Psoas muscle (tissue), 8 donors: Measurements from ENCODE around the gene TNFRSF1B. TPM values are rescaled to one million over a fixed set of nuclear protein-coding genes. Genes with fewer than 3 reads are reported as not detected.

Experiments
- ATAC-seq, 4 donors: fragments of 200-7000 bp; cut with Tn5 transposase; one replicate each; pipeline ENCODE4 v1.9.1; 2020; ENCODE audit warnings: moderate library complexity in 3 of 4, mild to moderate bottlenecking in 2 of 4
- DNase-seq, 2 donors: peaks; one replicate each; pipeline ENCODE4 v3.0.0-alpha.2; 2020
- H3K27ac ChIP-seq: fragments of 200-600 bp; one replicate; pipeline ENCODE4 v1.8.0; 2022
- H3K27me3 ChIP-seq, 3 donors: fragments of 200-600 bp in 1 of 3; one replicate each; pipeline versions ENCODE4 v1.6.1 to v1.8.0; 2013 to 2022; ENCODE audit warnings: low read length in 2 of 3, mild to moderate bottlenecking in 2 of 3, moderate library complexity in 1 of 3; ENCODE audit not compliant: insufficient read depth in 3 of 3
- H3K36me3 ChIP-seq, 2 donors: fragments of 200-600 bp in 1 of 2; one replicate each; pipeline versions ENCODE4 v1.6.1 to v1.8.0; 2013 to 2022; ENCODE audit warnings: low read depth in 1 of 2, mild to moderate bottlenecking in 1 of 2, moderate library complexity in 1 of 2; ENCODE audit not compliant: insufficient read depth in 1 of 2
- H3K4me1 ChIP-seq: fragments of 200-600 bp; one replicate; pipeline ENCODE4 v1.8.0; 2022
- H3K4me3 ChIP-seq: fragments of 200-600 bp; one replicate; pipeline ENCODE4 v1.8.0; 2022; ENCODE audit warnings: mild to moderate bottlenecking
- H3K9me3 ChIP-seq: fragments of 200-600 bp; one replicate; pipeline ENCODE4 v1.8.0; 2022
- WGBS, 3 donors: extraction: QIAGEN DNeasy Blood & Tissue Kit; methylation state at CpG; one replicate each; pipeline versions ENCODE4 v1.1.6 to v1.1.7; 2013; 5-methylcytosine and 5-hydroxymethylcytosine counted together
- intact Hi-C, 2 donors: fragments of 100-400 bp; cut with DNase I; formaldehyde crosslinking; loops; one replicate each; pipeline versions ENCODE4 v1.11.0 to v1.14.2; 2022
- polyA plus RNA-seq, 3 donors: library from polyadenylated mRNA; stranded (reverse); fragments of 200-250 nt; gene quantifications; one replicate each; pipeline ENCODE4 v1.2.3, GENCODE V29; 2013
- total RNA-seq, 4 donors: library from RNA; stranded (reverse); fragmentation: NEBNext Ultra II Directional in 2 of 4; extraction: Animal tissue kit (Norgen Biotek cat#: 25700) in 2 of 4; gene quantifications; one replicate each; pipeline versions ENCODE4 v1.2.1 to v1.2.4, GENCODE V29; 2021 to 2023
- TF ChIP-seq, protein P1 (sequence below): fragments of 200-600 bp; IDR thresholded peaks from one replicate; pipeline ENCODE4 v1.8.0; 2022; ENCODE audit warnings: antibody characterized with exemption
- donor health status: healthy with polysubstance abuse.
- donor health status: DM: no; HTN: no; CAD: no; lungs with moderate emphysema.
- donor health status: Bipolar disorder and iron deficiency.
- donor health status: healthy.
- donor health status: DM: yes; HTN: yes; CAD: no.
- donor health status: DM: no; HTN: no; CAD: no.
- donor health status: DM: no; HTN: no; CAD: no.
- donor health status: DM: yes; HTN: yes; CAD: no.

Gene TNFRSF1B
- total and polyA plus RNA-seq, 7 donors, result 5.1 to 12.8 (median 7.6) TPM

DNA sequence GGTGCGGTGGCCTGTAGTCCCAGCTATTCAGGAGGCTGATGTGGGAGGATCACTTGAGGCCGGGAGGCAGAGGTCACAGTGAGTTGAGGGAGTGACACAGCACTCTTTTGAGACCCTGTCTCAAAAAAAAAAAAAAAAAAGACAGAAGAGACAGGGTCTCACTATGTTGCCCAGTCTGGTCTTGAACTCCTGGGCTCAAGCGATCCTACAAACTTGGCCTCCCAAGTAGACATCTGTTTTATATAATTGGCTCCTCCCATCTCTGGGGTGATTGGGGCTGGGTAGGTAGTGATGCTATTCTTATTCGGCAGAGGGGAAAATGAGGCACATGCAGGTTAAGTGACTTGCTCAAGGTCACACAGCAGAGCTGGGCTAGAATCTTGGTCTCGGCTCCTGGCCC lies 39.4 kb downstream of the TNFRSF1B start:
- Histone ChIP-seq H3K27ac (no peak overlapping the region), H3K4me3 (no peak overlapping the region), H3K4me1 (no peaks in the 10 kb centered on the region), H3K36me3 (peaks cover 0 to 23% of the 10 kb centered on the region in 2 donors), H3K9me3 (no peaks in the 10 kb centered on the region), H3K27me3 (no peaks in the 10 kb centered on the region)
- TF ChIP-seq, protein P1, sequence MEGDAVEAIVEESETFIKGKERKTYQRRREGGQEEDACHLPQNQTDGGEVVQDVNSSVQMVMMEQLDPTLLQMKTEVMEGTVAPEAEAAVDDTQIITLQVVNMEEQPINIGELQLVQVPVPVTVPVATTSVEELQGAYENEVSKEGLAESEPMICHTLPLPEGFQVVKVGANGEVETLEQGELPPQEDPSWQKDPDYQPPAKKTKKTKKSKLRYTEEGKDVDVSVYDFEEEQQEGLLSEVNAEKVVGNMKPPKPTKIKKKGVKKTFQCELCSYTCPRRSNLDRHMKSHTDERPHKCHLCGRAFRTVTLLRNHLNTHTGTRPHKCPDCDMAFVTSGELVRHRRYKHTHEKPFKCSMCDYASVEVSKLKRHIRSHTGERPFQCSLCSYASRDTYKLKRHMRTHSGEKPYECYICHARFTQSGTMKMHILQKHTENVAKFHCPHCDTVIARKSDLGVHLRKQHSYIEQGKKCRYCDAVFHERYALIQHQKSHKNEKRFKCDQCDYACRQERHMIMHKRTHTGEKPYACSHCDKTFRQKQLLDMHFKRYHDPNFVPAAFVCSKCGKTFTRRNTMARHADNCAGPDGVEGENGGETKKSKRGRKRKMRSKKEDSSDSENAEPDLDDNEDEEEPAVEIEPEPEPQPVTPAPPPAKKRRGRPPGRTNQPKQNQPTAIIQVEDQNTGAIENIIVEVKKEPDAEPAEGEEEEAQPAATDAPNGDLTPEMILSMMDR, result no peak
- intact Hi-C loops, result no loop called here
- no peak for ATAC-seq
- 88 to 96% (median 88%) methylated on average over 5 of the region's 5 CpGs for WGBS, 3 donors
- no peak for DNase-seq

- intact Hi-C loops, result no loop called here
- WGBS, 3 donors, result 65 to 77% (median 69%) methylated on average over 17 of the region's 17 CpGs
Observed at GRCh38 chr1:12206792-12207424, 40.1 kb downstream of the TNFRSF1B start.

DNA sequence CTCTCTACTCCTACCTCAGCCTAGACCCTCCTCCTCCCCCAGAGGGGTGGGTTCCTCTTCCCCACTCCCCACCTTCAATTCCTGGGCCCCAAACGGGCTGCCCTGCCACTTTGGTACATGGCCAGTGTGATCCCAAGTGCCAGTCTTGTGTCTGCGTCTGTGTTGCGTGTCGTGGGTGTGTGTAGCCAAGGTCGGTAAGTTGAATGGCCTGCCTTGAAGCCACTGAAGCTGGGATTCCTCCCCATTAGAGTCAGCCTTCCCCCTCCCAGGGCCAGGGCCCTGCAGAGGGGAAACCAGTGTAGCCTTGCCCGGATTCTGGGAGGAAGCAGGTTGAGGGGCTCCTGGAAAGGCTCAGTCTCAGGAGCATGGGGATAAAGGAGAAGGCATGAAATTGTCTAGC lies 41.5 kb downstream of the TNFRSF1B start:
- no peak overlapping the region for H3K27ac ChIP-seq
- H3K4me1 ChIP-seq, result no peaks in the 10 kb centered on the region
- TF ChIP-seq, protein P1, result no peak
- ATAC-seq (peak; percentile 5 to 17 (median 11)), DNase-seq (no peak)
- H3K27me3 ChIP-seq, result no peaks in the 10 kb centered on the region
- H3K9me3 ChIP-seq, result no peaks in the 10 kb centered on the region
- WGBS, 3 donors, result 52 to 65% (median 56%) methylated on average over 6 of the region's 6 CpGs
- intact Hi-C loops, result loop anchor here in 1 of 2 donors (2.0 kb wide), 1 partner anchor 83 kb away; no protein-coding TSS in a partner anchor
- no peak overlapping the region for H3K4me3 ChIP-seq
- H3K36me3 ChIP-seq, result peaks cover 0 to 6% of the 10 kb centered on the region in 2 donors

More at GRCh38 chr1:12206792-12207424, 40.1 kb downstream of the TNFRSF1B start:
- H3K27ac ChIP-seq, result no peak overlapping the region
- TF ChIP-seq, protein P1, result no peak
- no peaks in the 10 kb centered on the region for H3K27me3 ChIP-seq
- H3K36me3 ChIP-seq, result peaks cover 0 to 16% of the 10 kb centered on the region in 2 donors
- DNase-seq (no peak), ATAC-seq (no peak)
- no peaks in the 10 kb centered on the region for H3K9me3 ChIP-seq
- no peaks in the 10 kb centered on the region for H3K4me1 ChIP-seq
- no peak overlapping the region for H3K4me3 ChIP-seq

DNA sequence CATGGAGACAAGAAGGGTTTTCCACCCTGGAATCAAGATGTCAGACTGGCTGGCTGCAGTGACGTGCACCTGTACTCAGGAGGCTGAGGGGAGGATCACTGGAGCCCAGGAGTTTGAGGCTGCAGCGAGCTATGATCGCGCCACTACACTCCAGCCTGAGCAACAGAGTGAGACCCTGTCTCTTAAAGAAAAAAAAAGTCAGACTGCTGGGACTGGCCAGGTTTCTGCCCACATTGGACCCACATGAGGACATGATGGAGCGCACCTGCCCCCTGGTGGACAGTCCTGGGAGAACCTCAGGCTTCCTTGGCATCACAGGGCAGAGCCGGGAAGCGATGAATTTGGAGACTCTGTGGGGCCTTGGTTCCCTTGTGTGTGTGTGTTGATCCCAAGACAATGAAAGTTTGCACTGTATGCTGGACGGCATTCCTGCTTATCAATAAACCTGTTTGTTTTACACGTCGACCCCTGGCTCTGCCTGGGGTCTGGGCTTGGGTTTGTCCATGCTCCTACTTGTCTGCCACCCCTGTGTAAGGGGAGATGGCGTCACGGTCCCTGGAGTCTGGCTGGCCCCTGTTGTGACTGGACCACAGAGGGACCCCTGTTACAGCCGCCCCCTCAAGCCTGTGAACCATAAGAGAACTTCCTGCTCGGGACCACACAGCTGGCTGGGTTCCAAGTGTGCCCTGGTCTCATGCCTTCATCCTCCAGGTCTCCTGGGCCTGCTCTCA lies 42.1 kb downstream of the TNFRSF1B start:
- DNase-seq, result peak; percentile 88 to 90
- H3K9me3 ChIP-seq, result no peaks in the 10 kb centered on the region
- H3K36me3 ChIP-seq, result peaks cover 0 to 6% of the 10 kb centered on the region in 2 donors
- no peaks in the 10 kb centered on the region for H3K27me3 ChIP-seq
- H3K27ac ChIP-seq, result no peak overlapping the region
- WGBS, 3 donors, result 20 to 27% (median 24%) methylated on average over 14 of the region's 14 CpGs
- H3K4me3 ChIP-seq, result no peak overlapping the region
- intact Hi-C loops, result loop anchor here (1.0 to 2.0 kb wide), 2 partner anchors 84 to 85 kb away; no protein-coding TSS in a partner anchor
- TF ChIP-seq, protein P1, result peak; percentile 95
- no peaks in the 10 kb centered on the region for H3K4me1 ChIP-seq
- ATAC-seq, result peak; percentile 91 to 97 (median 93)
